Liver (tissue), 3 donors: ENCODE data around the gene KLKB1.

Experiments used
- ATF3 ChIP-seq: IDR thresholded peaks from 2 replicates; pipeline ENCODE4 v1.6.1; 2016; ENCODE audit warnings: antibody characterized with exemption
- CTCF ChIP-seq: fragments of 150-350 bp; IDR thresholded peaks from 2 replicates; pipeline ENCODE4 v1.5.1; 2017; ENCODE audit warnings: improper control_type of control experiment, low read depth, low read length; ENCODE audit not compliant: missing input control
- GABPA ChIP-seq, 2 donors: IDR thresholded peaks in 1 of 2; conservative IDR thresholded peaks in 1 of 2; 2 replicates each; pipeline ENCODE4 v1.6.1; 2016; ENCODE audit warnings: antibody characterized with exemption in 2 of 2, mild to moderate bottlenecking in 1 of 2, moderate library complexity in 1 of 2
- HNF4A ChIP-seq, 2 donors: conservative IDR thresholded peaks; 2 replicates each; pipeline ENCODE4 v1.6.1; 2016; ENCODE audit warnings: antibody characterized with exemption in 2 of 2, mild to moderate bottlenecking in 2 of 2
- HNF4G ChIP-seq: IDR thresholded peaks from 2 replicates; pipeline ENCODE4 v1.6.1; 2016; ENCODE audit warnings: antibody characterized with exemption
- MAX ChIP-seq: IDR thresholded peaks from 2 replicates; pipeline ENCODE4 v1.6.1; 2016; ENCODE audit warnings: antibody characterized with exemption
- SP1 ChIP-seq: IDR thresholded peaks from 2 replicates; pipeline ENCODE4 v1.6.1; 2018; ENCODE audit warnings: antibody characterized with exemption, mild to moderate bottlenecking
- YY1 ChIP-seq: IDR thresholded peaks from 2 replicates; pipeline ENCODE4 v1.6.1; 2016; ENCODE audit warnings: antibody characterized with exemption, mild to moderate bottlenecking
- ZBTB33 ChIP-seq: IDR thresholded peaks from 2 replicates; pipeline ENCODE4 v1.6.1; 2016; ENCODE audit warnings: antibody characterized with exemption
- donor health status: healthy.
- donor health status: healthy.

- TF ChIP-seq SP1 (no peak), CTCF (no peak), MAX (no peak), ATF3 (no peak), HNF4G (no peak), GABPA (IDR thresholded peaks at IDR 0.05 in 1 of 2, conservative IDR thresholded peaks at IDR 0.05 in 1 of 2) (no peak), HNF4A (conservative IDR thresholded peaks at IDR 0.05) (no peak), YY1 (peak; percentile 7), ZBTB33 (no peak)
Measured at GRCh38 chr4:186190581-186191199, 36.6 kb upstream of the KLKB1 start.
